Omental fat pad (tissue), 4 donors: ENCODE results near the gene STUM. TPM values are rescaled to one million over a fixed set of nuclear protein-coding genes. Genes with fewer than 3 reads are reported as not detected.

Experiments used
- ATAC-seq: fragments of 150-250 bp; one replicate; pipeline ENCODE4 v1.9.1; 2016; ENCODE audit warnings: mild to moderate bottlenecking, moderate library complexity; ENCODE audit not compliant: low FRiP score
- DNase-seq: peaks from one replicate; pipeline ENCODE4 v3.0.0-alpha.2; 2019; ENCODE audit warnings: low spot score
- CTCF ChIP-seq, 3 donors: fragments of 450-650 bp; IDR thresholded peaks; one replicate each; pipeline ENCODE4 v1.5.1; 2016 to 2017; ENCODE audit warnings: antibody characterized with exemption in 3 of 3, mild to moderate bottlenecking in 3 of 3, moderate library complexity in 2 of 3
- total RNA-seq, 4 donors: library from RNA; depleted of rRNA; stranded (reverse); fragments of >200 nt; gene quantifications; one replicate each; pipeline ENCODE4 v1.1.0, GENCODE V29; 2016

Gene STUM
- total RNA-seq, 4 donors from 2014 or later: 1.9 to 2.8 (median 2.2) TPM

- ATAC-seq (no peak), DNase-seq (no peak)
- TF ChIP-seq CTCF (IDR thresholded peaks at IDR 0.05): no peak
Measured at GRCh38 chr1:226518375-226518774, 30.2 kb upstream of the STUM start.

- TF ChIP-seq CTCF (IDR thresholded peaks at IDR 0.05): no peak
- no peak for ATAC-seq
- no peak for DNase-seq
Measured at GRCh38 chr1:226519135-226519534, 29.4 kb upstream of the STUM start.

GRCh38 chr1:226519716-226520598 lies 28.6 kb upstream of the STUM start:
- TF ChIP-seq CTCF (IDR thresholded peaks at IDR 0.05): no peak
- DNase-seq: no peak
- no peak for ATAC-seq

- no peak for ATAC-seq
- no peak for DNase-seq
- no peak for TF ChIP-seq CTCF (IDR thresholded peaks at IDR 0.05)
Measured at GRCh38 chr1:226520640-226521355, 27.8 kb upstream of the STUM start.

GRCh38 chr1:226523646-226524406 lies 24.7 kb upstream of the STUM start:
- DNase-seq (no peak), ATAC-seq (no peak)

GRCh38 chr1:226524547-226524946 lies 24.0 kb upstream of the STUM start:
- no peak for DNase-seq
- TF ChIP-seq CTCF (IDR thresholded peaks at IDR 0.05): no peak
- ATAC-seq: no peak

More at GRCh38 chr1:226523646-226524406, 24.7 kb upstream of the STUM start:
- TF ChIP-seq CTCF (IDR thresholded peaks at IDR 0.05): no peak
